Chondrocyte (in vitro differentiated cells): ENCODE data around the gene CIAO2A. TPM values are rescaled to one million over a fixed set of nuclear protein-coding genes. Genes with fewer than 3 reads are reported as not detected.

Experiments used
- DNase-seq: peaks from one replicate; pipeline ENCODE4 v3.0.0; 2021; ENCODE audit warnings: mixed read lengths, low spot score
- H3K27ac Mint-ChIP-seq: one replicate; pipeline ENCODE4 v1.8.0; 2021; ENCODE audit warnings: mild to moderate bottlenecking, moderate library complexity, mixed read lengths; ENCODE audit not compliant: unreplicated experiment
- H3K27me3 Mint-ChIP-seq: 2 replicates; pipeline ENCODE4 v1.8.0; 2021; ENCODE audit warnings: low read depth, mixed read lengths
- H3K36me3 Mint-ChIP-seq: 2 replicates; pipeline ENCODE4 v1.8.0; 2021; ENCODE audit warnings: low read depth, mixed read lengths
- H3K4me1 Mint-ChIP-seq: 2 replicates; pipeline ENCODE4 v1.8.0; 2021; ENCODE audit warnings: low read depth, mild to moderate bottlenecking, mixed read lengths
- H3K4me3 Mint-ChIP-seq: one replicate; pipeline ENCODE4 v1.8.0; 2021; ENCODE audit warnings: mild to moderate bottlenecking, moderate library complexity, mixed read lengths; ENCODE audit not compliant: unreplicated experiment
- H3K9me3 Mint-ChIP-seq: 2 replicates; pipeline ENCODE4 v1.8.0; 2021; ENCODE audit warnings: low read depth, mixed read lengths
- CTCF ChIP-seq: fragments of 200-600 bp; sonication (generic); IDR thresholded peaks from 2 replicates; pipeline ENCODE4 v1.5.0; 2021; ENCODE audit warnings: antibody characterized with exemption, mild to moderate bottlenecking, moderate library complexity
- total RNA-seq: library from RNA; stranded (reverse); gene quantifications from 3 replicates; pipeline ENCODE4 v1.2.1, GENCODE V29; 2021

CIAO2A gene
- total RNA-seq, 1 donor from 2014 or later, result 26.3 TPM

GRCh38 chr15:64131547-64131946 lies 37.9 kb upstream of the CIAO2A start:
- no peak overlapping the region for H3K27ac Mint-ChIP-seq
- no peaks in the 10 kb centered on the region for H3K27me3 Mint-ChIP-seq
- no peaks in the 10 kb centered on the region for H3K4me1 Mint-ChIP-seq
- no peak overlapping the region for H3K4me3 Mint-ChIP-seq
- H3K9me3 Mint-ChIP-seq, result no peaks in the 10 kb centered on the region
- no peak for TF ChIP-seq CTCF
- no peak for DNase-seq
- peaks cover 54% of the 10 kb centered on the region for H3K36me3 Mint-ChIP-seq

DNA sequence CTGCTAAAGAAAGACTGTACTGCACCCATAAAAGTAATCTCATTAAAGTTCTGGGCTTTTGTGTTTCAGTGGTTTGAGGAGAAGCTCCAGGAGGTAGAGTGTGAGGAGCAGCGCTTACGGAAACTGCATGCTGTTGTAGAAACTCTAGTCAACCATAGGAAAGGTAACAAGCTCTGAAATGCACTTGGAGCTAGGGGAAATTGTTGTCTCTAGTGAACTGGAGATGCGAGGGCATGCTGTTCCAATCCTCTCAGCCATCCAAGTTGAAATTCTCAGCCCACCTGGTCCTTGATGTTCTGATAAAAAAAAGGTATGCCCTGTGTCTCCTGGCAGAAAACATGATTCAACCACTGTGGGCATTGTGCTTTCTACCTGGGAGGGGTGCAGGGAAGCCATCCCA lies 36.5 kb upstream of the CIAO2A start:
- no peaks in the 10 kb centered on the region for H3K9me3 Mint-ChIP-seq
- no peak overlapping the region for H3K27ac Mint-ChIP-seq
- no peaks in the 10 kb centered on the region for H3K4me1 Mint-ChIP-seq
- no peak overlapping the region for H3K4me3 Mint-ChIP-seq
- DNase-seq, result no peak
- peaks cover 51% of the 10 kb centered on the region for H3K36me3 Mint-ChIP-seq
- H3K27me3 Mint-ChIP-seq, result no peaks in the 10 kb centered on the region
- no peak for TF ChIP-seq CTCF

- Mint-ChIP-seq H3K36me3 (peaks cover 48% of the 10 kb centered on the region), H3K4me1 (no peaks in the 10 kb centered on the region), H3K27me3 (no peaks in the 10 kb centered on the region), H3K27ac (no peak overlapping the region), H3K9me3 (no peaks in the 10 kb centered on the region), H3K4me3 (no peak overlapping the region)
- no peak for DNase-seq
- TF ChIP-seq CTCF, result no peak
Observed at GRCh38 chr15:64127521-64128270, 34.1 kb upstream of the CIAO2A start.

DNA sequence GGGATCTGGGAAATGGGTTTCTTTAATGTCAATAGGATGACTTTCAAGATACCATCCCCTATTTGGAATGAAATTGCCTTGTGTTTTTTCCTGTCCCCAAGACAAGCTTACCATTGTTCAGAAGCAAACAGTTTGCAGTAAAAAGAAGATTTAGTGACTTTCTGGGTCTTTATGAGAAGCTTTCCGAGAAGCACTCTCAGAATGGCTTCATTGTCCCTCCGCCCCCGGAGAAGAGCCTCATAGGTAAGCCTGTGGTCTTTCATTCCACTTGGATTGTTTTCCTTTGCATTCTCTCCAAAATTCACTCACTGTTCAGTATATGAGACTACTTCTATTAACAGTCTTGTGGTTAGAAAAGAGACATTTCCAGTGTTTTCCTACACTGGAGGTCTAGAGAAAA lies 32.3 kb upstream of the CIAO2A start:
- no peak for DNase-seq
- no peaks in the 10 kb centered on the region for H3K4me1 Mint-ChIP-seq
- H3K4me3 Mint-ChIP-seq, result no peak overlapping the region
- no peaks in the 10 kb centered on the region for H3K27me3 Mint-ChIP-seq
- H3K27ac Mint-ChIP-seq, result no peak overlapping the region
- no peaks in the 10 kb centered on the region for H3K9me3 Mint-ChIP-seq
- H3K36me3 Mint-ChIP-seq, result peaks cover 37% of the 10 kb centered on the region
- no peak for TF ChIP-seq CTCF

GRCh38 chr15:64122936-64123351 lies 29.3 kb upstream of the CIAO2A start:
- no peaks in the 10 kb centered on the region for H3K27me3 Mint-ChIP-seq
- H3K36me3 Mint-ChIP-seq, result peaks cover 34% of the 10 kb centered on the region
- H3K4me3 Mint-ChIP-seq, result no peak overlapping the region
- H3K4me1 Mint-ChIP-seq, result no peaks in the 10 kb centered on the region
- no peak overlapping the region for H3K27ac Mint-ChIP-seq
- DNase-seq, result no peak
- no peak for TF ChIP-seq CTCF
- H3K9me3 Mint-ChIP-seq, result no peaks in the 10 kb centered on the region
